HepG2 (cell line): ENCODE measurements around the gene RSPH9. TPM values are rescaled to one million over a fixed set of nuclear protein-coding genes. Genes with fewer than 3 reads are reported as not detected.
A peak's percentile ranks its signal among the peaks of the same experiment; 100 is the strongest.

Experiments used
- BRF2 ChIP-seq: sonication (generic); formaldehyde crosslinking; IDR thresholded peaks from 2 replicates; pipeline ENCODE4 v1.8.1; 2022; ENCODE audit warnings: mild to moderate bottlenecking, missing genetic modification reagents
- ELK4 ChIP-seq: sonication (generic); formaldehyde crosslinking; IDR thresholded peaks from 2 replicates; pipeline ENCODE4 v1.9.0; 2021; ENCODE audit warnings: missing genetic modification reagents, borderline replicate concordance
- EP300 ChIP-seq, 3 experiments: sonication (generic) in 1 of 3; formaldehyde crosslinking in 1 of 3; IDR thresholded peaks; 2 replicates each; pipeline versions ENCODE4 v1.5.1 to v1.6.1; 2011 to 2020; ENCODE audit warnings: low read depth in 2 of 3, low read length in 2 of 3, borderline replicate concordance in 1 of 3, improper control_type of control experiment in 1 of 3, mild to moderate bottlenecking in 1 of 3, missing genetic modification reagents in 1 of 3, moderate library complexity in 1 of 3
- FOXK2 ChIP-seq: fragments of 450-650 bp; IDR thresholded peaks from 2 replicates; pipeline ENCODE4 v1.6.1; 2016
- JUND ChIP-seq: sonication (generic); formaldehyde crosslinking; IDR thresholded peaks from 2 replicates; pipeline ENCODE4 v1.8.0; 2022; ENCODE audit warnings: mild to moderate bottlenecking, missing genetic modification reagents
- NRL ChIP-seq: sonication (generic); formaldehyde crosslinking; IDR thresholded peaks from 2 replicates; pipeline ENCODE4 v1.5.0; 2020; ENCODE audit warnings: missing genetic modification reagents, mild to moderate bottlenecking, moderate library complexity, borderline replicate concordance
- PATZ1 ChIP-seq: sonication (generic); formaldehyde crosslinking; IDR thresholded peaks from 2 replicates; pipeline ENCODE4 v1.4.0; 2020; ENCODE audit warnings: missing genetic modification reagents
- PCBP2 ChIP-seq: fragments of 200-400 bp; formaldehyde crosslinking; optimal IDR thresholded peaks from 2 replicates; pipeline ENCODE3; 2018; ENCODE audit warnings: low read length, low read depth; ENCODE audit not compliant: poor library complexity, severe bottlenecking
- RARG ChIP-seq: sonication (generic); formaldehyde crosslinking; IDR thresholded peaks from 2 replicates; pipeline ENCODE4 v1.4.0; 2020; ENCODE audit warnings: low read depth, mild to moderate bottlenecking, missing genetic modification reagents
- RFXANK ChIP-seq: IDR thresholded peaks from 2 replicates; pipeline ENCODE4 v1.6.1; 2016
- RXRA ChIP-seq: sonication (generic); formaldehyde crosslinking; IDR thresholded peaks from 2 replicates; pipeline ENCODE4 v1.5.1; 2020; ENCODE audit warnings: missing genetic modification reagents
- THAP11 ChIP-seq: IDR thresholded peaks from 2 replicates; pipeline ENCODE4 v1.6.1; 2016; ENCODE audit warnings: missing biosample characterization, missing genetic modification reagents
- ZBTB38 ChIP-seq: sonication (generic); formaldehyde crosslinking; IDR thresholded peaks from 2 replicates; pipeline ENCODE4 v1.5.1; 2020; ENCODE audit warnings: mild to moderate bottlenecking, missing genetic modification reagents
- ZKSCAN8 ChIP-seq: IDR thresholded peaks from 2 replicates; pipeline ENCODE4 v1.6.1; 2016; ENCODE audit warnings: borderline replicate concordance, missing genetic modification reagents, missing compliant biosample characterization
- ZNF263 ChIP-seq: sonication (generic); formaldehyde crosslinking; IDR thresholded peaks from 2 replicates; pipeline ENCODE4 v1.4.0; 2020; ENCODE audit warnings: missing genetic modification reagents
- ZNF556 ChIP-seq: sonication (generic); formaldehyde crosslinking; IDR thresholded peaks from 2 replicates; pipeline ENCODE4 v1.4.0; 2020; ENCODE audit warnings: mild to moderate bottlenecking, missing genetic modification reagents, borderline replicate concordance
- ZNF639 ChIP-seq: conservative IDR thresholded peaks from 2 replicates; pipeline ENCODE4 v1.6.1; 2018; ENCODE audit warnings: missing genetic modification reagents
- ZNF652 ChIP-seq: IDR thresholded peaks from 2 replicates; pipeline ENCODE4 v1.6.1; 2016; ENCODE audit warnings: low read depth, borderline replicate concordance
- ZNF710 ChIP-seq: sonication (generic); formaldehyde crosslinking; IDR thresholded peaks from 2 replicates; pipeline ENCODE4 v1.5.0; 2020; ENCODE audit warnings: mild to moderate bottlenecking, missing genetic modification reagents, borderline replicate concordance
- ZSCAN5A ChIP-seq: sonication (generic); formaldehyde crosslinking; IDR thresholded peaks from 2 replicates; pipeline ENCODE4 v1.8.0; 2022; ENCODE audit warnings: mild to moderate bottlenecking, missing genetic modification reagents, borderline replicate concordance
- polyA plus RNA-seq, 8 experiments: library from polyadenylated mRNA; depleted of rRNA in 3 of 8; stranded (reverse) in 7 of 8; unstranded in 1 of 8; fragments of >200 nt; fragmentation: Illumina TruSeq in 4 of 8; extraction: Trizol in 4 of 8; gene quantifications; 2 replicates each; pipeline versions ENCODE4 v1.2.1 to v1.2.3, GENCODE V29; 2011 to 2016; ENCODE audit warnings: low read depth in 4 of 8, missing spikeins in 1 of 8, mixed read lengths in 1 of 8; ENCODE audit not compliant: insufficient read depth in 1 of 8
- total RNA-seq, 5 experiments: library from RNA; depleted of rRNA; stranded (reverse); fragments of >200 nt; fragmentation: Illumina TruSeq; extraction: Trizol; gene quantifications; 2 replicates each; pipeline ENCODE4 v1.2.3, GENCODE V29; 2016; ENCODE audit warnings: low read depth in 1 of 5

RSPH9 gene
- total and polyA plus RNA-seq, 2 of the 13 experiments (the other 11 are each of a cell fraction or from before 2014, with no cell fraction given), result 0.04 TPM; not detected in 1

- TF ChIP-seq EP300 (IDR thresholded peaks at IDR 0.05; ENCODE audit: low read depth in 2 of 2, low read length in 2 of 2) (no peak), EP300 (CRISPR knock-in tag; IDR thresholded peaks at IDR 0.05; ENCODE audit: borderline replicate concordance) (0 out of 2 replicates have a peak, but pooled peaks have one; percentile 16), PATZ1 (CRISPR knock-in tag) (peak; percentile 25; the same call in 1 of the 2 replicates), RXRA (no peak), FOXK2 (no peak), ZBTB38 (no peak), BRF2 (CRISPR knock-in tag) (no peak), ELK4 (CRISPR knock-in tag) (no peak), ZNF263 (CRISPR knock-in tag) (peak; percentile 99), ZSCAN5A (CRISPR knock-in tag) (peak; percentile 40; the same call in 1 of the 2 replicates), ZKSCAN8 (no peak), ZNF556 (CRISPR knock-in tag) (no peak), ZNF710 (CRISPR knock-in tag) (no peak), THAP11 (CRISPR knock-in tag) (no peak), RARG (CRISPR knock-in tag) (no peak), ZNF639 (no peak), PCBP2 (no peak), NRL (peak; percentile 65; the same call in 1 of the 2 replicates), JUND (CRISPR knock-in tag) (no peak), RFXANK (no peak), ZNF652 (CRISPR knock-in tag) (0 out of 2 replicates have a peak, but pooled peaks have one; percentile 4)
Observed at GRCh38 chr6:43628393-43629103, 16.3 kb upstream of the RSPH9 start (continued).
